IMR-90 (cell line): ENCODE results near the gene TUBA1B. TPM values are rescaled to one million over a fixed set of nuclear protein-coding genes. Genes with fewer than 3 reads are reported as not detected.

Experiments
- ATAC-seq: fragments of 200-7000 bp; cut with Tn5 transposase; 2 replicates; pipeline ENCODE4 v1.9.1; 2020; ENCODE audit warnings: low read depth, mild to moderate bottlenecking, moderate library complexity
- BruUV-seq: library from RNA; stranded (reverse); fragments of 400-500 nt; replicated peaks from 2 replicates; lab custom pipeline; 2021; lab: Mats Ljungman, UMichigan
- CTCF ChIA-PET: fragments of 300-600 bp; formaldehyde crosslinking; extraction: SDS; loops from one replicate; lab custom pipeline; 2021; ENCODE audit warnings: antibody characterized with exemption; lab: Yijun Ruan, JAX
- POLR2A ChIA-PET: fragments of 300-600 bp; sonication (Branson Sonifier 250); formaldehyde crosslinking; loops from one replicate; lab custom pipeline; 2022; ENCODE audit warnings: antibody characterized with exemption; ENCODE audit not compliant: unreplicated experiment; lab: Charles Lee
- DNase-seq: peaks from one replicate; pipeline ENCODE4 v3.0.0; 2013
- H2AFZ ChIP-seq: replicated peaks from 2 replicates; pipeline ENCODE3; 2013; ENCODE audit warnings: low read length, mild to moderate bottlenecking; ENCODE audit not compliant: poor library complexity
- H2AK5ac ChIP-seq: 2 replicates; pipeline ENCODE4 v1.6.1; 2013; ENCODE audit warnings: low read depth, low read length, inconsistent platforms
- H2AK9ac ChIP-seq: replicated peaks from 2 replicates; pipeline ENCODE3; 2013; ENCODE audit warnings: mild to moderate bottlenecking, low read depth, low read length, moderate library complexity; ENCODE audit not compliant: poor library complexity
- H2BK120ac ChIP-seq: 2 replicates; pipeline ENCODE4 v1.6.1; 2013; ENCODE audit warnings: low read depth, low read length, inconsistent platforms
- H2BK15ac ChIP-seq: 3 replicates; pipeline ENCODE4 v1.6.1; 2013; ENCODE audit warnings: low read depth, low read length, inconsistent platforms
- H2BK20ac ChIP-seq: 2 replicates; pipeline ENCODE4 v1.6.1; 2013; ENCODE audit warnings: low read depth, mild to moderate bottlenecking, inconsistent platforms, low read length, moderate library complexity
- H2BK5ac ChIP-seq: 2 replicates; pipeline ENCODE4 v1.6.1; 2013; ENCODE audit warnings: mild to moderate bottlenecking, low read depth, low read length, inconsistent platforms; ENCODE audit not compliant: poor library complexity, severe bottlenecking
- H3K14ac ChIP-seq: replicated peaks from 2 replicates; pipeline ENCODE4 v1.6.1; 2013; ENCODE audit warnings: low read depth, low read length, inconsistent platforms
- H3K18ac ChIP-seq: 2 replicates; pipeline ENCODE4 v1.6.1; 2013; ENCODE audit warnings: low read depth, low read length, control low read depth
- H3K23ac ChIP-seq: 2 replicates; pipeline ENCODE4 v1.6.1; 2013; ENCODE audit warnings: low read depth, low read length, inconsistent platforms
- H3K27ac ChIP-seq: 2 replicates; pipeline ENCODE4 v1.5.1; 2013; ENCODE audit warnings: mild to moderate bottlenecking, control low read depth, low read length; ENCODE audit not compliant: insufficient read depth
- H3K27me3 ChIP-seq: 2 replicates; pipeline ENCODE4 v1.6.1; 2013; ENCODE audit warnings: low read length; ENCODE audit not compliant: control insufficient read depth, insufficient read depth
- H3K36me3 ChIP-seq: 2 replicates; pipeline ENCODE4 v1.6.1; 2013; ENCODE audit warnings: low read length, mixed read lengths; ENCODE audit not compliant: control insufficient read depth, insufficient read depth
- H3K4ac ChIP-seq: 2 replicates; pipeline ENCODE4 v1.6.1; 2013; ENCODE audit warnings: low read depth, low read length, inconsistent platforms
- H3K4me1 ChIP-seq: 2 replicates; pipeline ENCODE4 v1.6.1; 2013; ENCODE audit warnings: low read length, mixed read lengths; ENCODE audit not compliant: control insufficient read depth, insufficient read depth
- H3K4me2 ChIP-seq: 2 replicates; pipeline ENCODE4 v1.6.1; 2013; ENCODE audit warnings: low read depth, mild to moderate bottlenecking, control low read depth, low read length, moderate library complexity
- H3K4me3 ChIP-seq: 2 replicates; pipeline ENCODE4 v1.5.1; 2013; ENCODE audit warnings: low read depth, mild to moderate bottlenecking, control low read depth, low read length, moderate library complexity; ENCODE audit not compliant: insufficient read depth
- H3K56ac ChIP-seq: 2 replicates; pipeline ENCODE4 v1.6.1; 2013; ENCODE audit warnings: low read length, inconsistent platforms; ENCODE audit not compliant: insufficient read depth; ENCODE audit errors: extremely low read depth
- H3K79me1 ChIP-seq, 2 experiments: 2 replicates each; pipeline ENCODE4 v1.6.1; 2013; ENCODE audit warnings: low read length in 2 of 2, inconsistent platforms in 1 of 2, low read depth in 1 of 2
- H3K9ac ChIP-seq: 2 replicates; pipeline ENCODE4 v1.6.1; 2013; ENCODE audit warnings: low read depth, low read length, control low read depth
- H3K9me1 ChIP-seq: 2 replicates; pipeline ENCODE4 v1.6.1; 2013; ENCODE audit warnings: low read length, inconsistent platforms; ENCODE audit not compliant: insufficient read depth
- H3K9me3 ChIP-seq: 2 replicates; pipeline ENCODE4 v1.6.1; 2013; ENCODE audit warnings: low read length; ENCODE audit not compliant: control insufficient read depth, insufficient read depth
- H4K20me1 ChIP-seq: 2 replicates; pipeline ENCODE4 v1.6.1; 2013; ENCODE audit warnings: low read length, inconsistent platforms; ENCODE audit not compliant: insufficient read depth
- H4K5ac ChIP-seq: 2 replicates; pipeline ENCODE4 v1.6.1; 2013; ENCODE audit warnings: mild to moderate bottlenecking, low read depth, low read length, control low read depth
- H4K8ac ChIP-seq, 2 experiments: 2 replicates each; pipeline ENCODE4 v1.6.1; 2013; ENCODE audit warnings: low read depth in 2 of 2, low read length in 2 of 2, control low read depth in 1 of 2, inconsistent platforms in 1 of 2
- H4K91ac ChIP-seq: 2 replicates; pipeline ENCODE4 v1.6.1; 2013; ENCODE audit warnings: low read depth, low read length, inconsistent platforms; ENCODE audit not compliant: insufficient read depth
- BHLHE40 ChIP-seq: fragments of 150-350 bp; IDR thresholded peaks from 2 replicates; pipeline ENCODE4 v1.6.1; 2016; ENCODE audit warnings: mild to moderate bottlenecking, low read depth, low read length
- CEBPB ChIP-seq: IDR thresholded peaks from 2 replicates; pipeline ENCODE4 v1.6.1; 2012; ENCODE audit warnings: low read depth, low read length, improper control_type of control experiment
- CHD1 ChIP-seq: IDR thresholded peaks from 2 replicates; pipeline ENCODE4 v1.6.1; 2012; ENCODE audit warnings: low read depth, low read length, improper control_type of control experiment
- CTCF ChIP-seq: conservative IDR thresholded peaks from 2 replicates; pipeline ENCODE4 v1.5.1; 2012; ENCODE audit warnings: mild to moderate bottlenecking, low read depth, low read length, improper control_type of control experiment
- ELK1 ChIP-seq: fragments of 150-350 bp; IDR thresholded peaks from 2 replicates; pipeline ENCODE4 v1.6.1; 2016; ENCODE audit warnings: low read depth, mild to moderate bottlenecking, low read length, moderate library complexity, borderline replicate concordance
- MAFK ChIP-seq: IDR thresholded peaks from 2 replicates; pipeline ENCODE4 v1.6.1; 2012; ENCODE audit warnings: low read depth, low read length, improper control_type of control experiment
- MAZ ChIP-seq: IDR thresholded peaks from 2 replicates; pipeline ENCODE4 v1.6.1; 2012; ENCODE audit warnings: low read depth, mild to moderate bottlenecking, low read length, improper control_type of control experiment, moderate library complexity, borderline replicate concordance
- NFE2L2 ChIP-seq: fragments of 150-350 bp; IDR thresholded peaks from 2 replicates; pipeline ENCODE4 v1.6.1; 2016; ENCODE audit warnings: low read depth, mild to moderate bottlenecking, low read length
- POLR2A ChIP-seq: IDR thresholded peaks from 2 replicates; pipeline ENCODE4 v1.6.1; 2012; ENCODE audit warnings: mild to moderate bottlenecking, low read depth, low read length
- RAD21 ChIP-seq: IDR thresholded peaks from 2 replicates; pipeline ENCODE4 v1.6.1; 2012; ENCODE audit warnings: low read length, improper control_type of control experiment
- RCOR1 ChIP-seq: IDR thresholded peaks from 2 replicates; pipeline ENCODE4 v1.6.1; 2012; ENCODE audit warnings: mild to moderate bottlenecking, low read length, improper control_type of control experiment; ENCODE audit not compliant: insufficient replicate concordance
- USF2 ChIP-seq: fragments of 150-350 bp; IDR thresholded peaks from 2 replicates; pipeline ENCODE4 v1.6.1; 2017; ENCODE audit warnings: mild to moderate bottlenecking, antibody characterized with exemption, low read length, low read depth
- WGBS, 2 experiments: methylation state at CpG; one replicate each; pipeline versions ENCODE4 v1.1.5 to v1.1.7; 2013; ENCODE audit warnings: missing lambda C conversion rate in 2 of 2; ENCODE audit not compliant: insufficient read length in 1 of 2; ENCODE audit errors: extremely low coverage in 2 of 2; 5-methylcytosine and 5-hydroxymethylcytosine counted together
- dilution Hi-C: fragments of 300-500 bp; cut with HindIII; formaldehyde crosslinking; loops from one replicate; pipeline ENCODE4 v1.14.3; 2018; ENCODE audit warnings: low sequenced_read_pairs; ENCODE audit not compliant: unreplicated experiment
- in situ Hi-C: fragments of 300-500 bp; cut with MboI; formaldehyde crosslinking; loops from 3 replicates; pipeline ENCODE4 v1.14.3; 2019; ENCODE audit warnings: low sequenced_read_pairs, inconsistent platforms, mixed read lengths
- intact Hi-C: fragments of 100-400 bp; cut with micrococcal nuclease; formaldehyde crosslinking; loops from 2 replicates; pipeline ENCODE4 v1.10.0; 2022
- polyA plus RNA-seq, 3 experiments: library from polyadenylated mRNA; depleted of rRNA; stranded (reverse); fragments of >200 nt; gene quantifications; 2 replicates each; pipeline ENCODE4 v1.2.3, GENCODE V29; 2012; ENCODE audit warnings: low replicate concordance in 1 of 3
- total RNA-seq: library from RNA; depleted of rRNA; stranded (reverse); fragments of >200 nt; gene quantifications from 2 replicates; pipeline ENCODE4 v1.2.3, GENCODE V29; 2012

TUBA1B gene
- total and polyA plus RNA-seq, 2 of the 4 experiments (the other 2 are of a cell fraction) = 4,221 to 5,195 TPM

- peak overlapping the region; percentile 75 for H2AFZ ChIP-seq
- peak; percentile 92; the same call in 1 of the 2 replicates for TF ChIP-seq CHD1
- TF ChIP-seq MAZ = peak; percentile 85; the same call in 1 of the 2 replicates
- TF ChIP-seq RAD21 = peak; percentile 50
- peak; percentile 26 for TF ChIP-seq RCOR1
- TF ChIP-seq POLR2A = peak; percentile 81
- no peak for TF ChIP-seq MAFK
- TF ChIP-seq ELK1 = no peak
- TF ChIP-seq CEBPB = no peak
- TF ChIP-seq BHLHE40 = peak; percentile 15; the same call in 1 of the 2 replicates
- TF ChIP-seq USF2 = peak; percentile 86
- peak; percentile 97 for TF ChIP-seq CTCF
- peak; percentile 76 for TF ChIP-seq NFE2L2
These were observed 794 bp downstream of the TUBA1B start for GRCh38 chr12:49130151-49131050.

More at GRCh38 chr12:49130151-49131050, 794 bp downstream of the TUBA1B start:
- H3K9me3 ChIP-seq = no peaks in the 10 kb centered on the region
- DNase-seq = peak; percentile 93
- peaks cover 6 to 49% of the 10 kb centered on the region in 2 experiments for H3K79me1 ChIP-seq
- peak overlapping the region; percentile 63 for H2BK120ac ChIP-seq
- peak overlapping the region; percentile 97 for H3K14ac ChIP-seq
- in situ Hi-C loops (loop anchor here (10.0 kb wide), 1 partner anchor 54 kb away; the partner anchor contains the start of gene TUBA1A), intact Hi-C loops (loop anchor here (1.0 to 10.0 kb wide), 3 partner anchors 58 to 134 kb away; partner anchors contain the start of genes TUBA1A and TUBA1C), dilution Hi-C loops (no loop called here)
- H4K91ac ChIP-seq = peak overlapping the region; percentile 97
- no TSS peak for BruUV-seq
- peak overlapping the region; percentile 96 for H2AK5ac ChIP-seq
- peak overlapping the region; percentile 96 for H4K5ac ChIP-seq
- peaks cover 7% of the 10 kb centered on the region for H3K4me1 ChIP-seq
- peak overlapping the region; percentile 99 for H3K56ac ChIP-seq
- peaks cover 25% of the 10 kb centered on the region for H3K36me3 ChIP-seq
- peak overlapping the region; percentile 96 for H3K4me2 ChIP-seq
- H3K18ac ChIP-seq = peak overlapping the region; percentile 74
- POLR2A ChIA-PET = interaction anchor here (0.6 to 1.8 kb wide), 14 partner anchors 14 to 227 kb away, joined by 3 to 10 read pairs (median 4); partner anchors contain the start of gene TUBA1A
- peak overlapping the region; percentile 30; the same call in 1 of the 3 replicates for H2BK15ac ChIP-seq
- CTCF ChIA-PET = interaction anchor here (0.6 to 2.8 kb wide), 10 partner anchors 9 to 114 kb away, joined by 3 to 10 read pairs (median 4); no protein-coding TSS in a partner anchor
- H3K4me3 ChIP-seq = peak overlapping the region; percentile 82
- 0% methylated on average over 41 of the region's 66 CpGs; no CpG with 5 or more reads in 1 of the 2 experiments for WGBS, 2 experiments
- H3K27ac ChIP-seq = peak overlapping the region; percentile 89
- H2BK5ac ChIP-seq = peak overlapping the region; percentile 89
- H3K4ac ChIP-seq = peak overlapping the region; percentile 97
- H2AK9ac ChIP-seq = peak overlapping the region; percentile 100
- H3K9me1 ChIP-seq = no peaks in the 10 kb centered on the region
- no peaks in the 10 kb centered on the region for H3K27me3 ChIP-seq
- peak overlapping the region; percentile 81 for H3K23ac ChIP-seq
- no peak overlapping the region; the same call in 1 of the 2 replicates for H2BK20ac ChIP-seq
- H4K20me1 ChIP-seq = peaks cover 43% of the 10 kb centered on the region
- peak overlapping the region; percentile 82 to 99 for H4K8ac ChIP-seq
- peak overlapping the region; percentile 95 for H3K9ac ChIP-seq
- ATAC-seq = peak; percentile 65
